HG03565 (cell line): ENCODE measurements around the gene LGMN.
"Not testable (repeated sequence)": the region's sequence is repeated elsewhere in the genome, so short reads cannot be mapped to it uniquely, and the experiment has no call there.

Experiments used
- ATAC-seq: cut with Tn5 transposase; IDR thresholded peaks from one replicate; pipeline ENCODE4 v1.9.1; 2021; ENCODE audit warnings: mild to moderate bottlenecking, moderate library complexity; ENCODE audit not compliant: unreplicated experiment

The LGMN gene

GRCh38 chr14:92729634-92730358 is 18.6 kb downstream of the LGMN start:
- ATAC-seq: peak; percentile 71

- ATAC-seq: no peak
These were observed 19.6 kb downstream of the LGMN start for GRCh38 chr14:92728759-92729364.

GRCh38 chr14:92726933-92727262 is 21.5 kb downstream of the LGMN start:
- ATAC-seq: no peak

GRCh38 chr14:92726135-92726932 is 22.1 kb downstream of the LGMN start:
- no peak for ATAC-seq

DNA sequence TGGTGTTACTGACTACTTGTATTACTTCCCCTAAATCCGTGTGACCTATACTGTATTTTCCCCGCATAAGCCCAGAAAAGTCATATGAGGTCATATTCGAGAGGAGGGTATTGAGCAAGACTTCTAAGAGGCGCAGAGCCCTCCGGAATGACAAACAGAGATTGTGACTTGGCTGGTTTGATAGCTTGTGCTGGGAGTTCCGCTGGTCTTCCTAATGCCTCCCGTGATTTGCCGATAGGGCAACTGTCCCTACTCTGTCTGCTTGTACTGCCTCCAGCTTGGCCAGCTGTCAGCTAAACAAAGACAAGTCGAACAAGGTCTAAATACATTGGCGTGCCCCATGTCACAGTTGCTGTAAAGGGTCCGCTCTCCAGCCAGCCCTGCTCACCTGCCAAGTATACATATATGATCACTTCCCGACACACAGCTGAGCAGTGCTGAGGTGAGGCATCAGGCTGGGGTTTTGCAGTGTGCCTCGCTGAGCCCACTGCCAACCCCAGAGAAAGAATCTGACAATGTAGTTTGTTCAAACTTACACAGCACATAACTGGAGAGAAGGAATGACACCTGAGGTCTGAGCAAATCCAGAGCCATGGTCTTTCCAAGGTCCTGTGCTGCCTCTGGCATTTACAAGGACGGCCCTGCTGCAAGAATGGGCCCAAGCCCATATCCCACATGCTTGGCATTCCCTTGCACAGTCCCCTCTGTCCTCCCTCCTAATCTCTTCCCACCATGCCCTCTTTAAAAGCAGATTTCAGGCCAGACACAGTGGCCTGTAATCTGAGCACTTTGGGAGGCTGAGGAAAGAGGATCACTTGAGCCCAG is 23.7 kb downstream of the LGMN start:
- ATAC-seq: no peak

GRCh38 chr14:92719890-92720323 is 28.5 kb downstream of the LGMN start:
- no peak for ATAC-seq

DNA sequence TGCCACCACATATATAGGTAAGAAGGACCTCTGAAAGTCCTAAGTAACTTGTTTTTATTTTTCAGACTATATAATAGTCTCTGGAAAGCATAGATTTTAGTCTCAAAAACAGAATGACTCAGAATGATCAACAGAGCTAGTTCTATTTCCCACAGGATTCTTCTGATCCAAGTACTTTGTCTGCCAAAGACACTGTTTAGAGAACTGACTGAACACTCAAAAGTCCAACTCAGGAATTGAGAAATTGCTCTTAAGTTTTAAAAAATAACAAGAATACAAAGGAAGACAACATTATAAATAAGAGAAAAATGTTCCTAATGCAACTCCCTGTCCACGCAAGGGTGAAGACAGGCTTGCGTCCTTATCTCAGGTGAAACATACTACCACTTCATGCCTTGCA is 29.0 kb downstream of the LGMN start:
- no peak for ATAC-seq

GRCh38 chr14:92718664-92719063 is 29.8 kb downstream of the LGMN start:
- ATAC-seq: no peak

- ATAC-seq: no peak
These were observed 30.8 kb downstream of the LGMN start for GRCh38 chr14:92717571-92718042.

GRCh38 chr14:92716131-92716530 is 32.3 kb downstream of the LGMN start:
- no peak for ATAC-seq

DNA sequence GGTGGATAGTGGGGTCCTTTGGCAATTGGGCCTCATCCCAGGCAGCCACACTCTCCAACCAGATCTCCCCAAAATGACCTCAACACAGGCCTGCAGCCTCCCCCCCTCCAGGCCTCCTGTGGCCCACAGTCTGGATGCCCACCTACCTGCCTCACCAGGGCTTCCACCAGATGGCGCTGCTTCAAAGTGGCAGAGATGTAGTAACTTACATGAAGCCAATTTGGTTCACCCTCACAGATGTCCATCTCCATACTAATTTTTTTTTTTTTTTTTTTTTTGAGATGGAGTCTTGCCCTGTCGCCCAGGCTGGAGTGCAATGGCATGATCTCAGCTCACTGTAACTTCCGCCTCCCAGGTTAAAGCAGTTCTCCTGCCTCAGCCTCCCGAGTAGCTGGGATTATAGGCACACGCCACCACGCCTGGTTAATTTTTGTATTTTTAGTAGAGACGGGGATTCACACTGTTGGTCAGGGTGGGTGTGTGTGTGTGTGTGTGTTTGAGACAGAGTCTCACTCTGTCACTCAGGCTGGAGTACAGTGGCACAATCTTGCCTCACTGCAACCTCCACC is 33.6 kb downstream of the LGMN start:
- not testable (repeated sequence) for ATAC-seq

DNA sequence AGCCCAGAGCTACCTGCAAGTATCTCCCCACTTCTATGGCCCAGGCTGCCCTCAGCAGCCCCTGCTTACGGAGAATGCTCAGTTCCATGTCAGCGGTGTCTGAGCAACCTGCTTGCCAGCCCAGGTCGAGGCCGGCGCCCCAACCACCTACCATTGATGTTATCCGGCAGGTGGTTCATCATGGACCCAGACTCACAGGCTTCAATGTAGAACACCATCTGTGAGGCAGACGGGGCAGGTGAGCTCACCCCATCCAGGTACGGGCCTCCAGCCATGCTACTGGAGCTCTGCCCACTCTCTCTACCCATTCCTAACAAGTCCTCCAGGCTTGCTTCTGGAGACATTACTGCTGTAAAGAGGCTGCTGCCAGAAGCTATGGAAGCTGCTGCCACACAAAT is 35.8 kb downstream of the LGMN start:
- ATAC-seq: no peak

DNA sequence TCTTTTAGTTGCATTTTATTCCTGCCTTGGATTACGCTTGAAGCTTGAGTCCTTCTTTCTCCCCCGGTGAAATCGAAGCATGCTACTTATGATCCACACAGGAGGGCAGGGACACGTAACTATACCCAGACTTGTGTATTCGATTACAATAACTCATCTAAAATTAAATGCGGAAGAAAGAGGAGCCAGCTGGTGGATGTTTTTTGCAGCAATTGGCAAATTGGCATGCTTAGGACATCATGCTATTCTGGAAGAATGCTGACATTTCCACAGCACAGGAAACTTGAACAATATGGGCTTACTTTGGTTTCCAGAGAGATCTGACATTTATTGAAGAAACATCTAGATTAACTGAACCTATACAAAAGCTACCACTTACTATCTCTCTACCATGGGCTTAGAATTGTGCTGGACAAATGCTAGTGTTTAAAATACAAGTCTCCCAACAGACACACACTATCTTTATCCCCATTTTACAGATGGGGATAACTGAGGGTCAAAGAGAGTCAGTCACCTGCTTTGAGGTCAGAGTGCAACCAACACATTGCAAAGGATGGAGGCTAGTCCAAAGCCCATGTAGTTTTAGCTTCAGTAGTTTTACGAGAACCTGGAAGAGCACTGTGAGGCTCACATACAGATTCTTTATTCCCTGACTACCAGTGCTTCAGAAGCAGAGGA is 36.3 kb downstream of the LGMN start:
- no peak for ATAC-seq

GRCh38 chr14:92710001-92710341 is 38.5 kb downstream of the LGMN start:
- no peak for ATAC-seq

- ATAC-seq: no peak
These were observed 39.0 kb downstream of the LGMN start for GRCh38 chr14:92709340-92710000.

GRCh38 chr14:92706386-92706785 is 42.0 kb downstream of the LGMN start:
- no peak for ATAC-seq

GRCh38 chr14:92704821-92705220 is 43.6 kb downstream of the LGMN start:
- no peak for ATAC-seq

- peak; percentile 84 for ATAC-seq
These were observed 44.2 kb downstream of the LGMN start for GRCh38 chr14:92704036-92704804.

GRCh38 chr14:92703516-92703915 is 44.9 kb downstream of the LGMN start:
- no peak for ATAC-seq
